GM21723 (cell line): ENCODE results near the gene NFILZ.
"Not testable (repeated sequence)": the region's sequence is repeated elsewhere in the genome, so short reads cannot be mapped to it uniquely, and the experiment has no call there.

Experiments
- ATAC-seq: cut with Tn5 transposase; IDR thresholded peaks from one replicate; pipeline ENCODE4 v1.9.1; 2021; ENCODE audit warnings: mild to moderate bottlenecking, moderate library complexity; ENCODE audit not compliant: unreplicated experiment

NFILZ gene

GRCh38 chr19:8611391-8611876 lies 19.0 kb upstream of the NFILZ start:
- no peak for ATAC-seq

- no peak for ATAC-seq
These were observed 18.3 kb upstream of the NFILZ start for GRCh38 chr19:8611877-8612806.

GRCh38 chr19:8612807-8613171 lies 17.6 kb upstream of the NFILZ start:
- no peak for ATAC-seq

GRCh38 chr19:8614455-8614854 lies 16.0 kb upstream of the NFILZ start:
- no peak for ATAC-seq

DNA sequence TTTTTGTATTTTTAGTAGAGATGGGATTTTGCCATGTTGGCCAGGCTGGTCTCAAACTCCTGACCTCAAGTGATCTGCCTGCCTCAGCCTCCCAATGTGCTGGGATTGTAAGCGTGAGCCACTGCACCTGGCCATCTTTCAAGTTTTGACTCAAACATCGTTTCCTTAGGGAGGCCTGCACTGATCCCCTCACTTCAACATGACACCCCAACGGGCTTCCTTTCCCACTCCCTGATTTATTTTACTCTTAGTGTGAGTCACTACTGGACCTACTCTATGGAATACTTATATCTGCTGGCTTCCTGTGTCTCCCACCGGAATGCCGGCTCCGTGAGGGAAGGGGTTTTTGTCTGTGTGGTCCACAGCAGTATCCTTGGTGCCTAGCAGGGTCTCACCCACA lies 15.4 kb upstream of the NFILZ start:
- no peak for ATAC-seq

DNA sequence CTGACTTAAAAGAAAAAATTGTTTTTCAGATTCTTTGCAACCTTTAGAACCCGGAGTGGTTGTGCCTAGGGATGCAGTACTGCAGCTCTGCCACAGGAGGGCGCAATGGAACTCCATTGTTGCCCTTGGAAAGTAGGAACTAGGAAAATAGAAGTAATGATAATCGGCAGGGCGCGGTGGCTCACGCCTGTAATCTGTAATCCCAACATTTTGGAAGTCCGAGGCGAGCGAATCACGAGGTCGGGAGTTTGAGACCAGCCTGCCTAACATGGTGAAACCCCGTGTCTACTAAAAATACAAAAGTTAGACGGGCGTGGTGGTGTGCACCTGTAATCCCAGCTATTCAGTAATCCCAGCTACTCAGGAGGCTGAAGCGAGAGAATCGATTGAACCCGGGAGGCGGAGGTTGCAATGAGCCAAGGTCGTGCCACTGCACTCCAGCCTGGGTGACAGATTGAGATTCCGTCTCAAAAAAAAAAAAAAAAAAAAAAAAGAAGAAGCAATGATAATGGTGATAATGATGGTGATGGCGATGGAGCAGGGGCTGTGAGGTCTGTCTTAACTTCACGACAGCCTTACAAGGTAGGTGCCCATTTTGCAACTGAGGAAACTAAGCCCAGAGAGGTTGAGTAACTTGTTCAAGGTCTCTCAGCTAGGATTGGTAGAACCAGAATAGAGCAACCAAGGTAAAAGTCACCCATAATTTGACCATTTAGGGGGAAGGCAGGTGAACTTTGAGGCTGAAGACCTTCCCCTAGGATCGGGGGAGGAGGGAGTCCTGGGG lies 14.4 kb upstream of the NFILZ start:
- no peak for ATAC-seq

DNA sequence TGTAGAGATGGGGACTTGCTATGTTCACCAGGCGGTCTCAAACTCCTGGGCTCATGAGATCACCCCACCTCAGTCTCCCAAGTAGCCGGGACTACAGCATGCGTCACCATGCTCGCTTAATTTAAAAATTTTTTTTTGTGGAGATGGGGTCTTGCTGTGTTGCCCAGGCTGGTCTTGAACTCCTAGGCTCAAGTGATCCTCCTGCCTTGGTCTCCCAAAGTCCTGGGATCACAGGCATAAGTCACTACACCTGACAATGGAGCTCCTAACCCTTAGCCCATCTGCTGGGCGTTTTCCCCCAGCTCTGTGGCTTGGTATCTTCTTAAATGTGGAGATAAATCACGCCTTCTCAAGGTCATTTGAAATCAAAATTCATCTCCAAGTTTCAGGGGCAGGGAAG lies 13.6 kb upstream of the NFILZ start:
- no peak for ATAC-seq

GRCh38 chr19:8617325-8617724 lies 13.1 kb upstream of the NFILZ start:
- ATAC-seq = not testable (repeated sequence)

DNA sequence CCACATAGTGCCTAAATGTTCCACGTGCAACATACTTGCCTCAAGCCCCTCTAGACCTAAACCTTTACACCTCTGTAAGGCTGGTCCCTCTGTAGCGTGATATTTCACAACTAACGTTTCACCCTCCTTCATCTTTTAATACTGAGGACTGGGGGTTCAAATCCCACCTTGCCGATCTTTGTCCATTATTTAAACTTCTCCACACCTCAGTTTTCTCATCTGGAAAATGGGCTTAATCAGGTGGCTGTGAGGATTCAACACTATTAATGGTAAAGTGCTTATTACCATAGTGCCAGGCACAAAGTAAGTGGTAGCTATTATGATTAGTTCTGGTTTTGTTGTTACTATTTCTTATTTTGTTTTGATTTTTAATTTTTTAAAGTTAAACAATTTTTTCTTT lies 12.4 kb upstream of the NFILZ start:
- no peak for ATAC-seq

DNA sequence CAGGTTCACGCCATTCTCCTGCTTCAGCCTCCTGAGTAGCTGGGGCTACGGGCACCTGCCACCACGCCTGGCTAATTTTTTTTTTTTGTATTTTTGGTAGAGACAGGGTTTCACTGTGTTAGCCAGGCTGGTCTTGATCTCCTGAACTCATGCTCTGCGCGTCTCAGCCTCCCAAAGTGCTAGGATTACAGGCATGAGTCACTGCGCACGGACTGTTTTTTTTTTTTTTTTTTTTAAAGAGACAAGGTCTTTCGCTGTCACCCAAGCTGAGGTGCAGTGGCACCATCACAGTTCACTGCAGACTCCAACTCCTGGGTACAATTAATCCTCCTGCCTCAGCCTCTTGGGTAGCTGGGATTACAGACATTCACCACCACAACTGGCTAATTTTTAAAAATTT lies 11.7 kb upstream of the NFILZ start:
- no peak for ATAC-seq

DNA sequence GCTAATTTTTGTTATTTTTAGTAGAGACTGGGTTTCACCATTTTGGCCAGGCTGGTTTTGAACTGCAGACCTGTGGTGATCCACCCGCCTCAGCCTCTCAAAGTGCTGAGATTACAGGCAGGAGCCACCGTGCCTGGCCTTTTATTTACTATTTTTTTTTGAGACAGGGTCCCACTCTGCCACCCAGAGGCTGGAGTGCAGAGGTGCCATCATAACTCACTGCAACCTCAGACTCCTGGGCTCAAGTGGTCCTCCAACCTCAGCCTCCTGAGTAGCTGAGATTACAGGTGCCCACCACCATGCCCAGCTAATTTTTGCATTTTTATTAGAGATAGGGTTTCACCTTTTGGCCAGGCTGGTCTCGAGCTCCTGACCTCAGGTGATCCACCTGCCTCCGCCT lies 7.5 kb upstream of the NFILZ start:
- ATAC-seq = not testable (repeated sequence)

DNA sequence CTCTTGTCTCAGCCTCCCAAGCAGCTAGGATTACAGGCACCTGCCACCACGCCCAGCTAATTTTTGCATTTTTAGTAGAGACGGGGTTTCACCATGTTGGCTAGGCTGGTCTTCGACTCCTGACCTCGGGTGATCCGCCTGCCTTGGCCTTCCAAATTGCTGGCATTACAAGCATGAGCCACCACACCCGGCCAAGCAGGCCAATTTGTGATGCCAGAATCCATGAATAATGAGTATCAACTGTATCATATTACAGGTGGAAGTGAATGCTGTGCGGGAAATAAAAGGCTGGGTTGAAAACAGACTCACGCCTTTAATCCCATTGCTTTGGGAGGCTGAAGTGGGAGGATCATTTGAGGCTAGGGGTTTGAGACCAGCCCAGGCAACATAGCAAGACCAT lies 3.6 kb upstream of the NFILZ start:
- no peak for ATAC-seq

DNA sequence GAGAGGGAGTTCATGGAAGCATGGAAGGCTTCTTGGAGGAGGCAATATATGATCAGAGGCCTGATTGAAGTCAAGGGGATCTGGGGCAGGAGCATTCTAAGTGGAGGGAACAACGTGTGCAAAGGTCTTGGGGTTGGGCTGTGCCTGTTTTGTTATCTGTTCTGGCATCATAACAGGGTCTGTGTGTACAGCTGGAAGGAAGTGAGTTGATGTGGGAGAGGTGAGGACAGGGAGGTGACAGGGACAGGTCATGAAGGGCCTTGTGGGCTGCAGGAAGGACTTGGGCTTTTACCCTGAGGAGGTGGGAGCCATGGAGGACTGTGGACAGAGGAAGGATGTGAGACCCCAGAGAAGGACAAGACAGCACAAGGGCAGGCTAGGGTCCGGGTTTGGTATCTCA lies 1.2 kb upstream of the NFILZ start:
- no peak for ATAC-seq

DNA sequence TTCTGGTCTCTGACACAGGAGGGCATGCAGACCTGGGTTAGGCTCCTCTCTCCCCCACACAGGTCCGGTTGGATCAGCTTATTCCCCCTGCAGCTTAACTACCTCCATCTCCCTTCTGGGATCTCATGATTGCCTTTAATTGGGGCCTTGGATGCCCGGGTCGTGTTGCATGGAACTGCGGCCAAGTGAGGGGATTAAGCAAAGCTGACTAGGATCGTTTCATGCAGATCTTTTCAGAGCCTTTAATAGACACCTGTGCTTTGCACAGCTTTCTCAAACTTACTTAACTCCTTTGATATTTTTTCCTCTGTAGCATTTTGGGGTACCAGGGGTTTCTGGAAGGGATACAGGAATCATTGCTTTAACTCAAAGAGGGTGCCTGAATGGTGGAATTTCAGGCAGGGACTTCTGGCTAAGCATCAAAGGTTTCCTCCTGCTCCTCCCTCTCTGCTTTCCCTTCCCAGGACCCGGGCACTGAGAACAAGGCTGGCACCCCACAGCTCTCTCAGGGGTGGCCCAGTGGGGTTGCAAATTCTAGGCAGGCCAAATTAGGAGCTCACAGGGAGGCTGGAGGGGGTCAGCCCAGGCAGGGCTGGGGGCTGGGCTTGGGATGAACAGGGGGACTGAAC lies 477 bp downstream of the NFILZ start:
- ATAC-seq = no peak

DNA sequence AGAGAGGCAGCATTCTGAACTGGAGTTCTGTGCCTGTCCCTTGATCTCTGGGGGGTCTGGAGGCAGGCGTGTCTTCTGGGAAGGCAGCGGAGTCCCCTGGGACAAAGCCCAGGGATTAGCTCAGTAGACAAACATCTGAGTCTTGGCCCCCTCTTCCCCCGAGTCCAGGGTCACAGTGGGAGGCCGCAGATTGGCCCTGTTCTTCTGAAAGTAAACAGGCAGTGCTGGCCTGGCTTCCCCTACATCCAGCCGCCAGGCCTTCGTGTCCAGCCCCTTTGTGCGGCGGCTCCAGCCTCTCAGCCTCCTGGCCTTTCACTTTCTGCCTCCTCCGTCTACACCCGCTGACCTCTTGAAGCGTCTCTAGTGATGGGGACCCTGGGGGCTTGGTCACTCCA lies 989 bp downstream of the NFILZ start:
- ATAC-seq = no peak

- ATAC-seq = no peak
These were observed 5.0 kb downstream of the NFILZ start for GRCh38 chr19:8635422-8635821.

- ATAC-seq = not testable (repeated sequence)
These were observed 6.6 kb downstream of the NFILZ start for GRCh38 chr19:8637070-8637469.

DNA sequence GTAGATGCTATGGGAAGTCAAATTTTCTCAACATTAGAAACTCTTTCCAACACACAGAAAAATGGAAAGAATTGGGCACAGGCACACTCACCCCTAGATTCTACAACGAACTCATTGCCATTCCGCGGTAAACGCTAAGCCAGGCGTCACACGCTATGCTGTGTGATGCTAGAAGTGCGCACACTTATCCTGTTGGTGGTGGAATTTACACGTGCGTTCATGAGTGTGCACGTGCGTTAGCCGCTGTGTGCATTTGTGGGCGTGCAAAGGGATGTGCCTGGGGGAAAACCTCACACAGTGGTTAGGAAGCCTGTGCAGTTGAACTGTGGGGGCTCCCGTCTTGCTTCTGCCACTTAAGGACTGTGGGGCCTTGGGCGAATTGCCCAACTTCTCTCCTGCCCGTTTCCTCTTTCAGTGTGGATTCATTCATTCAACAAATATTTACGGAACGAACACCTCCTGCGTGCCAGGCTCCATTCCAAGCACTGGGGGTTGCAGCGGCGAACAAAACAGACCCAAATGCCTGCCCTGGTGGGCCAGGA lies 7.7 kb downstream of the NFILZ start:
- ATAC-seq = no peak

- ATAC-seq = no peak
These were observed 9.5 kb downstream of the NFILZ start for GRCh38 chr19:8639821-8640401.

DNA sequence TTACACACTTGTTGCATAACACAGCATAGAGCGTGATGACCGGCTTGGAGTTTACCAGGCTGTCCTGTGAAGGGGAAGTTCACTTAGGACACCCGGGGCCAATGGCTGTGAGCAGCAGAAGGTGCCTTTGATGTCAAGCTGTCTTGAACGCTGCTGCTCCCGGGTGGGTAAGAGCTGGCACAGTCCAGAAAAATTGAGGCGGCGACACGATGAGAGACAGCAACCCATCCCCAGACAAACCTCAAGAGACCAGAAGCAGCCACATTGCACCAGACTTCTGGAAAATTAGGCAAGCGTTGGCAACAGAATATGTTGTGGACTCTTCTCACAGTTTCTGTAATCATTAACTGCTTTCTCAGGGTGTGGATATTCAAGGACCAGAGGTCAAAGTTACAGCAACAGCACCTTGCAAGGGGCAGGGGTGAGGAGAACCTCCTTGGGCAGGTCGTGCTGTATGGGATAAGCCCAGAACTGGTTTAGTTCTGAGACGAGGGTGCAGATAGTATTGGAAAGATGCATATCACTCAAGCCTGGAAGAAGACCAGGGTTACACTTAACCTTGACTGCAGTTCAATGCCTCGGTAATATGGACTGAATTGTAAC lies 10.1 kb downstream of the NFILZ start:
- no peak for ATAC-seq
